Measurements from ENCODE around the gene KMT2E. TPM values are rescaled to one million over a fixed set of nuclear protein-coding genes. Genes with fewer than 3 reads are reported as not detected.
A peak's percentile ranks its signal among the peaks of the same experiment; 100 is the strongest.
"Not testable (repeated sequence)": the region's sequence is repeated elsewhere in the genome, so short reads cannot be mapped to it uniquely, and the experiment has no call there.

The KMT2E gene
- total RNA-seq, 1 donor, result 132 TPM

DNA sequence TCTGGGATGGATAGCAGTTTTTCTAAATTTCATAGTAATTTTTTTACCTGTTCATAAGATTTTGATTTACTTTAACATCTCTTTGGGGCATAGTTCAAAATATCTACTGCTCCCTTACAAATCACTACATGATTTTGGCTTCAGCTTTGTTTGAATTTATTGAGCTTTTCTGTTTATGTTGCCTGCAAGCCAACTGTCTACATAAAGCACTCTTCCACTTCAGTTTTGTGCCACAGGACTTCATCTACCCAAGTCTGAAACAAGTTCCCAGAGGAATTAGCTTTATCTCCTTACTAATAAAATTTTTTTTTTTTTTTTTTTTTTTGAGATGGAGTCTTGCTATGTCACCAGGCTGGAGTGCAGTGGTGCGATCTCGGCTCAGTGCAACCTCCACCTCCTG lies 45.4 kb upstream of the KMT2E start:
- peak; percentile 52 for DNase-seq (ENCODE audit: low read depth)
- TF ChIP-seq CTCF (IDR thresholded peaks at IDR 0.05; ENCODE audit: insufficient read depth, low read length), result no peak
- no peak overlapping the region for H3K4me3 ChIP-seq (ENCODE audit: low read depth, low read length)

- DNase-seq (ENCODE audit: low read depth), result no peak
- no peak for TF ChIP-seq CTCF (IDR thresholded peaks at IDR 0.05; ENCODE audit: insufficient read depth, low read length)
Measured at GRCh38 chr7:104969183-104969582, 44.8 kb upstream of the KMT2E start.

DNA sequence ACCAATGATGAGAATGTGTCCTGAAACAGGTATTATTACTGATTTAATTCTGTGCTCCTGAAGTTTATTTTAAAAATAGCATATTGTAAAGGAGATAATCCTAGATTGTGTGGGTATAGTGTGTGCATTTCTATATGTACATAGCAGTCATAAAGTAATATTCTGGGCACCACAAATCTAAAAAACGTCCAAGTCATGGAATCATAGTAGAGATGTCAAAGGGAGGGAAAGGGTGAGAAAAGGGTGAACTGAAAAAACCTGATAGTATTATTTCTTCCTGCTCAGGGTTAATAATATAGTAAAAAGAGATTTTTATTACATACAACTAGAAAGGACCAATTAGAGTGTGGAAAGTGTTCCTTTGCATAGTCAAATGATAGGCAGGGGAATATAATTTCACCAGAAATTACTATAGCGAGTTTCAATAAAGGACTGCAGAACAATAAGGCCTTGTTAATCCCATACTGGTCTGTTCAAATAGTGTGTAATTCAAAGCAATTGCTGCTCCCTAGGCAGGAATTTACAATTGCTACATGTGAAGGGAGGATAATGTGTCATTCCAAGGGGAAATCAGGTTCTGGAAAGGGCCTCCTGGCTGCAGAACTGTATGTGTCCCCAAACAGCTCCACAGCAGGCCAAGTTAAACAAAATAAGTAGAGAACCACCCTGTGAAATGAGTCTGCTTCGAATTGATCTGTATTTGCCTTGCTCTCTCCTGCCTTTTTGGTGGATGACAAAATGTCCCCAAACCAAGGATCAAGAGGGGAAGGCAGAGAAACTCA lies 42.5 kb upstream of the KMT2E start:
- no peak overlapping the region for H3K4me3 ChIP-seq (ENCODE audit: low read depth, low read length)
- peak; percentile 71 for DNase-seq (ENCODE audit: low read depth)
- no peak for TF ChIP-seq CTCF (IDR thresholded peaks at IDR 0.05; ENCODE audit: insufficient read depth, low read length)

More at GRCh38 chr7:104969183-104969582, 44.8 kb upstream of the KMT2E start:
- H3K4me3 ChIP-seq (ENCODE audit: low read depth, low read length), result no peak overlapping the region

DNA sequence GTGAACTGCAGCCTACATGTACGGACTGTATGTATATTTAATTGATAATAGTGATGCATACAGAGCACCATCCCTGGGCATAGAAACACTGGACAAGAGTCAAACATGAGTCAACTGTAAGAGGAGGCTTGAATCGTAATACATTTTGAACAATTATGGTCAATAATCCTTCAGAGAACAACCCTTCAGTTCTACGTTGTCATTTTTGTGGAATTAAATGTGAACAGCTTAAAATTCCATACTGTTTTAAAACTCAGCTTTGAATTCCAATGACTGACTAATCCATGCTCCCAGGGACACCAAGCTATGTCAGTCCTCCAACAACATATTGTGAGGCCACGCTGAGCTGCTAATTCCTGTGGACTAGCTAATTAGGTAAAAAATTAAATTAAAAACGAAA lies 41.5 kb upstream of the KMT2E start:
- no peak for TF ChIP-seq CTCF (IDR thresholded peaks at IDR 0.05; ENCODE audit: insufficient read depth, low read length)
- H3K4me3 ChIP-seq (ENCODE audit: low read depth, low read length), result no peak overlapping the region
- DNase-seq (ENCODE audit: low read depth), result peak; percentile 55

GRCh38 chr7:104973227-104973626 lies 40.8 kb upstream of the KMT2E start:
- no peak for TF ChIP-seq CTCF (IDR thresholded peaks at IDR 0.05; ENCODE audit: insufficient read depth, low read length)
- no peak for DNase-seq (ENCODE audit: low read depth)
- no peak overlapping the region for H3K4me3 ChIP-seq (ENCODE audit: low read depth, low read length)

GRCh38 chr7:104973909-104974415 lies 40.0 kb upstream of the KMT2E start:
- H3K4me3 ChIP-seq (ENCODE audit: low read depth, low read length), result no peak overlapping the region
- DNase-seq (ENCODE audit: low read depth), result peak; percentile 95

DNA sequence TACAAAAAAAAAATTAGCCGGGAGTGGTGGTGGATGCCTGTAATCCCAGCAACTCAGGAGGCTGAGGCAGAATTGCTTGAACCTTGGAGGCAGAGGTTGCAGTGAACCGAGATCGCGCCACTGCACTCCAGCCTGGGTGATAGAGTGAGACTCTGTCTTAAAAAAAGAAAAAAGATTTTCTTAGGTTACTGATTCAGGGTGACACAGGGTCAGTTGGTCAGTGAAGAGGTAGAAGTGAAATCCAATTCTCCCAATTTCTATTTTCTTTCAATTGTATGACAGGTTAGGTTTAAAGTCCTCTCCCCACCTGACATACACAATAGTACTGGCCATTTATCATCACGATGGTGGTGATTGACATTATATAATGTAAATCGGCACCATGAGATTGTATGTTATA lies 38.5 kb upstream of the KMT2E start:
- DNase-seq (ENCODE audit: low read depth); H3K4me3 ChIP-seq (ENCODE audit: low read depth, low read length): not testable (repeated sequence)

More at GRCh38 chr7:104973909-104974415, 40.0 kb upstream of the KMT2E start:
- no peak for TF ChIP-seq CTCF (IDR thresholded peaks at IDR 0.05; ENCODE audit: insufficient read depth, low read length)

Measured in fibroblast of the aortic adventitia (primary cell).